SIG-M5 treated with dmso at 0.1 percent for 504 hours (cell line): Measurements from ENCODE around the gene MINDY4.
"Not testable (repeated sequence)": the region's sequence is repeated elsewhere in the genome, so short reads cannot be mapped to it uniquely, and the experiment has no call there.

Source experiments
- DNase-seq: peaks from one replicate; lab custom pipeline; 2025; ENCODE audit not compliant: unreplicated experiment; lab: John Stamatoyannopoulos, UW

Gene MINDY4

DNA sequence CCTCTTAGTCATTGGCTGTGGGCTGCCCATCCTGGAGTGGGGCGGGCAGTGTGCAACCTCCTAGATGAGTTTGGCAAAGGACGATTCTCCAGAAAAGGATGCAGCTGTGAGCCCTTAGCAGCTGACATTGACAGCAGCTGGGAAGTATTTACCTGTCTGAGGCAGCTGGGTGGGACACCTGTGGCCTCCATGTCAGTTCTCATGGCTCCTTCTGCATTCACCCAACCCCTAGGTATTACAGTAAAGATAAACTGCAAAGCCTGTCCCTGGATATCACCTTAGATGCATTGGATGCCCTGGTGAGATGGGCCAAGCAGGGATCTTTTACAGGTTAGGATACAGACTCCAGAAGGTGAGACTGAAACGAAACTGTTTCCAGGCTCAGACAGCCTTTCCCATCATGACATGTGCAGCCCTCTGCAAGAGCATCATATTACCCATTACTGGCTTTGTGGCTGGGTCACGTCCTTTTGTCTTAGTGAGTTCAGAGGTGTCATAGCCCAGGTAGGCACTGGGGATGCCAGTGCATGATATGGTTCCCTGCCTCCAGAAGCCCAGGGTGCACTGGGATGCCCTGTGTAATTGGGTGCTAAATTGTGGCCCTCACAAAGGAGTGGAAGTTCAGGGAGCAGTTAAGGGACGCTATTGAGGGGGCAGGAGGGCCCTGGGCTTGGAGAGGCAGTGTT lies 28.9 kb downstream of the MINDY4 start:
- no peak for DNase-seq

DNA sequence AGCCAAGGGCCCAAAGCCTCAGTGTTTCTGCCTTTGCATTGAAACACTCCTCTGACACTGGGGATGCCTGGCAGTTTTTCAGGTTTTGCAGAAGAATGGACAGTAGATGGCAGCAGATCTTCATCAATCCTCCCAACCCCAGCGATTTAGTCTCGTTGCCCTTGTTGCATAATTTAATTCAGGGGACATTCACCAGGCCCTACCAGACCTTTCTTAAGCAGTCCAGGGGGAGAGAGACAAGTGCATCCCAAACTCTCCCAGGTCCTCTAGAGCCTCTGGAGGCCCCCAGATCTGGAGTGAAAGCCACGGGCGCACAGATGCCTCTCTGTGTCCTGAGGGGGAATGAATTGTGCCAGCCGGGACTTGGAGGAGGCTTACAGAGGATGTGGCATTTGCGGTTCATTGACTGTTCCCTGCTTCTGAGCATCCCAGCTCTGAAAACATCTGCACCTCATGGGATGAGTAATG lies 29.6 kb downstream of the MINDY4 start:
- DNase-seq, result peak; percentile 67

DNA sequence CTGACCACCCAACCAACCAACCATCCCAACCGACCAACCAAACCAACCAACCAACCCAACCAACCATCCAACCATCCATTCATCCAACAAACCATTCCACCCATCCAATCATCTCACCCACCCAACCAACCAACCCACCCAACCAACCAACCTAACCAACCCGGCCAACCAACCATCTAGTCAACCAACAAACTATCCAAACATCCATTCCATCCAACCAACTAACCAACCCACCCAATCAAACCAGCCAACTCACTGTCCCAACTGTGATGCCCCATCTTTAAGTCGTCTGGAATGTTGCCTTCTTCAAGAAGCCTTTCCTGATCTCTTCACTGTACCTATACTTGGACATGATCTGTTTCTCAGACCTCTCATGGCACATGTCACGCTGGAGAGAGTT lies 31.6 kb downstream of the MINDY4 start:
- DNase-seq, result no peak

DNA sequence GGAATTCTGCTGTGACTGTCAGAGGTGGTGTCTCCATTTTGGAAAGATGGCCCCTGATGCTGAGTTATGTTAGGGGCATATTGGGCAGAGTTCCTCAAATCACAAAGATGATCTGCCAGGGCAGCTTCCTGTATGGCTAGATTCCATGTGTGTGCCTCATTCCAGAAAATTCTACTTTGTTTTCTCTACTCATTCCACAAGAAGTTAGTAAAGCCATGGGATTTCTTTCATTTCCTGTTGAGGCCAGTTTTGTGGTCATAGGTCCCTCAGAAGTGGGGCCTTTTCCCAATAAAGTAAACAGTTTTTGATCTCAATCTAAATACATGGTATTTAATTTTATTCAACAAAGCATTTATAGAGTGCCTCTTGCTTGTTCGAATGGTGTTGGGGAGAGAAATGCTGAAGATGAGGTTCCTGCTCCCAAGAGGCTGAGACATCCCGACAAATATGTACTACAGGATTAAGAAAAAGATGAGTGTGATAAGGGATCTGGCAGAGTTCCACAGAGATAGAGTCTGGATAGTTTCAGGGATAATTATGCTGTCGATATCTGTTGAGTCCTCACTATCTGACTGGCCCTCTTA lies 33.0 kb downstream of the MINDY4 start:
- no peak for DNase-seq

DNA sequence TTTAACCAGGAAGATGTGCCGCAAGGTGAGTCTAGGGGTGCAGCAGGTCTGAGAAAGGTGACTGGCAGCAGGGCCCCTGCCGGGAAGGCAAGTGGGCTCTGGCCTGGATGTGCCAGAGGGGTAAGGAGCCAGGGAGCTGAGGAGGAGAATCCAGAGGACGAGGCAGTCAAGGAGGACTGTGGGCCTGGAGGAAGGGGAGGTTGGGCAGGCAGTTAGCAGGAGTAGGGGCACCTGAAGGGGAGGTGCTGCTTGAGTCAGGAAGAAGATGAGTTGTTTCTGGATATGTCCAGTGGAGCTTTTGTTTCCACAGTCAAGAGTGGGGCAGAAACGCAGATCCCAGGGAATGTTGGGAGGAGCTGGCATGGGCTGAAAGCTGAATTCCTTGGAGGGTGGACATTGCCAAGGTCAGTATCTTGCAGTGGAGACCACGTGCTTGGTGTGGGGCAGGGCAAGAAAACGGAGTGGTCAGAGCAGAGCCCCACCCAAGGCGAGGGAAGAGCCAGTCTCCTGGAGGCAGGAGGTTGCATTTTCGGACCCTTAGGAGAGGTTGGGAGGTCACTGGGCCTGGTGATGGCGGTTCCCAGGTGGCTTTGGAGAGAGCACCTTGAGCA lies 34.0 kb downstream of the MINDY4 start:
- no peak for DNase-seq

DNA sequence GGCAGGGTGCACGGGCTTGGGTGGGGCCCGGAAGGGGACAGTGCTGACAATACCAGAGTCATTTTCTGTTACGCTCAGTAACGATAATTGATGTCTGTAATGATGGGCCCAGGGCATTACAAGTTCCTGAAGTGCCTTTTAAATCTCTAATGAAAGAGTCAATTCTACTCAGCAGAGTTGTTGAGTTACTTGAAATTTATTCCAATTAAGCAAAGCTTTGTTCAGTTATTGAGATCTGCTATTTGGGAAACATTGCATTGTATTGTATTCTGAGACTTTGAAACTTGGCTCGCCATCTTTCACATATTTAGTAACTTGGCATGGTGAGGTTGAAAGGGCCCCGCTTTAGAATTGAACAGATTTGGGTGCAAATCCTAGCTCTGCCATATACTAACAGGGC lies 34.7 kb downstream of the MINDY4 start:
- DNase-seq, result no peak

DNA sequence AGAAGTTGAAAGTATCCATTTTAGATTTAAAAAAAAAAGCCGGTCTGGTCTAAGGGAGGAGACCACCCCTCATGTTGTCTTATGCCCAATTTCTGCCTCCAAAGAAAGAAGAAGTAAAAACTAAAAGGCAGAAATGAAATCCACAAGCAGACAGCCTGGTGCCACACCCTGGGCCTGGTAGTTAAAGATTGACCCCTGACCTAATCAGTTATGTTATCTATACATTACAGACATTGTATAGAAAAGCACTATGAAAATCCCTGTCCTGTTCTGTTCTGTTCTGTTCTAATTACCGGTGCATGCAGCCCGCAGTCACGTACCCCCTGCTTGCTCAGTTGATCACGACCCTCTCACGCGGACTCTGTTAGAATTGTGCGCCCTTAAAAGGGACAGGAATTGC lies 36.3 kb downstream of the MINDY4 start:
- not testable (repeated sequence) for DNase-seq

DNA sequence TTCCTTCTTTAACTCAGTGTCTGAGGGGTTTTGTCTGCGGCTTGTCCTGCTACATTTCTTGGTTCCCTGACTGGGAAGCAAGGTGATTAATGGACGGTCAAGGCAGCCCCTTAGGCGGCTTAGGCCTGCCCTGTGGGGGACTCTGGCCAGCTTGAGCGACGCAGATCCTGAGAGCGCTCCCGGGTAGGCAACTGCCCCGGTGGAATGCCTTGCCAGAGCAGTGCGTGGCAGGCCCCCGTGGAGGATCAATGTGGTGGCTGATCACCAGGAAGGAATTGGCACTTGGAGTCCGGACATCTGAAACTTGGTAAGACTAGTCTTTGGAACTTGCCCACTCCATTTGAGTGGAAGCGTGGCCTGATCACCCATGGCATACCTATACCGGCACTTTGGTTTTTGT lies 36.7 kb downstream of the MINDY4 start:
- DNase-seq, result not testable (repeated sequence)

DNA sequence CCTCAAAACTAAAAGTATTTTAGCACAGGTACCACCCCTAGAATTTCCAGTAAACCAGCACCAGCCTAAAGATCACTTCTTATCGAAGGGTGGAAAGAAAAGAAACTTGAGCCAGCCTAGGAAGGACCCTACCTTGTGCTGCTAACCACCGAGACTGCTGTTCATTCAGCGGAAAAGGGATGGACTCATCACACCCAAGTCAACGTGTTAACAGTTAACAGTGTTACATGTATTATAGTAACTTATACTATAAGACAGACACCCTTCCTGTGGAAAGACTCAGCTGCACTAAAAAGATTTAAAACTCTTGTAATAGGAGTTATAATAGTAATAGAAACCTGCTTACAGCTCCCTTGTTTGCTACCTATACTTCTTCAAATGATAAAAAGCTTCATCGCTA lies 39.8 kb downstream of the MINDY4 start:
- DNase-seq, result no peak

DNA sequence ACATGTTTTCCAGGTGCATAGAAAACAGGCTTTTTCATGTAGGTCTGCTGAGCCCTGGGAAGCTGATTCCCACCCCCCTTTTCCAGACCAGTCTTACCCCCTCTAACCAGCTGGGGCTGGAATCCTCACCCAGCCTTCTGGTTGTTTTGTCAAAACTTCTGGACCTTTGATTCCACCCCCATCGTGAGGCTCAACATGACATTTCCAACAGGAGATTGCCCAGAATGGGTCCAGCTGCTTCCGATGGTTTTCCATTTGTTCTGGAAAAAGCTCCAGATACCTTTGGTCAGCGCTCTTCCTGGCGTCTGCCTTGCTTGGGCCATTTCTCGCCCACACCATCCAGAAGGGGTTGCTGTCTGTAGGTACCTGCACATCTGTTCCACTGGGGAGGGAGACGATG lies 41.5 kb downstream of the MINDY4 start:
- DNase-seq, result no peak

DNA sequence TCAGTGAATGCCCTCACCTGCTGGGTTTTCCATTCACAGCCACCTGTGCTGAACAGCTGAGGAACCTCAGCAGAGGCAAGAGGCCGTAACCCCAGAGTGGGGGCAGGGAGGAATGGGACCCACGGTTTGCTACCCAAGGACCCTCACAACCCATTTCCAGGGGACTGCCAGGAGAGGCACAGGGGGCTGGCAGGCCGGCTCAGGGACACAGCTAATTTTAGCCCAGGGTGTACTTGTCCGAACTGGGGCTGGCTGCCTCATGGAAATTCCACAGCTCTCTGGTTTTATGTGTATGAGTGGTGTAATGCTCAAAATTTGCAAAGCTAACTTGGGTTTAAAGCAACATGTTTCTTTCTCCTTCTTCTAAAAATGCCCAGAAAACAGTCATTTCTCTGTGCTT lies 42.2 kb downstream of the MINDY4 start:
- DNase-seq, result no peak

DNA sequence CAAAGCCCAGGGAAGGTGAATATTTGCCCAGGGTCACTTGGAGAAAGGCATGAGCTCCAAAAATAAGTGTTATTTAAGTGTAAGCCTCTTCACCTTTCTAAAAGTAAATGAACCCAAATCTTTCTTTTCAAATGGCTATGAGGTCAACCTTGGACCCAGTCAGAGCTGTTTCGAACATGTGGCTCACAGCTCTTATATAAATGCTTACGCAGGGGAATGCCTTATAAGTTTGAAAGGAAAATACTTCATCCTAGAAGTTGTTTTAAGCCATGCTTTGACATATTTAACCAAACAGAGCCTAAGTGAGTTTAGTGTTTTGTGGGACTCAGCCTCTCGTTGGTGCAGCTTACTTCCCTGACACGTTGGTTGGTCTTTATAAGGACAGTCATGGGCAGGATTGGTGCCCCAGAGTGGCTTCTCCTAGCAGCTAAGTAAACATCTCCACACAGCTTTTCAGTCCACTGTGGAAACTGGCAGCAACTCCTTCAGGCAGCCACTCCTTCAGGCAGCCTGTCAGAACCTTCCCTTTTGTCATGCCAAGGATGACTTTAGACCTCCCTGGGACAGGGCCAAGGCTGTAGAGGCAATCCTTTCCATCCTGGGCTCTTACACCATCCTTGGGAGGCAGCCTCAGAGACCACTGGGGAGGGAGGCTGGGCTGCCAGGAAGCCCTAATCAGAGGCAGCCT lies 43.6 kb downstream of the MINDY4 start:
- no peak for DNase-seq

DNA sequence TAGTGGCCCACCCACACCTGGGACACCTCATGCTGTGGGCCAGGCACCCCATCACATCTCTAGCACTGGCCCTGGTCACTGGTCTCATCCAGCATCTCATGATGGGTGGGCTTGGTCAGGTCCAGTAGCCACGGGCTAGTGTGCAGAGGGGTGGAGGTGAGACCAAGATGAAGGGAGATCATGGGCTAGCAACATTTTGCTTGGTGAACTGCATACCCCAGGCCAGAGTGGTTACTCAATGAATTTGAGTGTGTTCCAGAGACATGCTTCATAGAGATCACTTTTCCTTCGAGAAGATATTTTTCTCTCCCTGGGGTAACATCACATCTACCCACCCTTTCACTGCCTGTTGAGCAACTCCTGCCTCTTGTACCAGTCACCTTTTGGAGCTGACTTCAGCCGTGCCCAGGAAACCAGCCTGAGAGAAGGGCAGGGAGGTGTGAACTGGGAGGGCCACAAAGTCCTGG lies 44.2 kb downstream of the MINDY4 start:
- DNase-seq, result no peak

DNA sequence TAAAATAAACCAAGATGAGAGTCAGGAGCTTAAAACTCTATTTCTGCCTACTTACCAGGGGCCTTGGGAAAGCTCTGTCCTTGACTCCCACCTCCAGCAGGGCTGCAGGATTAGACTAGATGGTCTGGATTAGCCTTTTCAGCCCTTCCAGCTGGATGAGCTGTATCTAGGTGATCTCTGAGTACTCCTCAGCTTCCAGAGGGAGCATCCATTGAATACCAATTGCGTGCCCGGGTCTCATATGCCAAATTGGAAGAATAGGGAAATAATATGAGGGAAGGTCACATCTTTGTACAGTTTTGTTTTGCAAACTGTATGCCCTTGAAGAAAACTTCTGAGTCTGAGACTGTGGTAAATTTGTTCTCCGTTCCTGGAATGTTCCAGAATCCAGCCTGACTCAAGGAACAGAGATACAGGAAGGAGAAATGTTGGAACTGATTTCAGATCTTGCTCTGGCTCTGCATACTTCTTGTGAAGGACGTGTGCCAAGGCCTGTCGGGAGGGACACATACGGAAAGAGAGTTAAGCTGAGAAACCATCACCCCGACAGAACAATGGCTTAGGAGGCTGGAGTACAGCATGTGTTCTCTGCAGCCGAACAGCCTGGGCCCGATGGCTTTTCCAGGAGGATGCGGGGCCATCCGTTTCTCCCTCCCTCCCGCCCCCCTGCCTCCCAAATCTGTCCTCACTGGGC lies 44.9 kb downstream of the MINDY4 start:
- no peak for DNase-seq

DNA sequence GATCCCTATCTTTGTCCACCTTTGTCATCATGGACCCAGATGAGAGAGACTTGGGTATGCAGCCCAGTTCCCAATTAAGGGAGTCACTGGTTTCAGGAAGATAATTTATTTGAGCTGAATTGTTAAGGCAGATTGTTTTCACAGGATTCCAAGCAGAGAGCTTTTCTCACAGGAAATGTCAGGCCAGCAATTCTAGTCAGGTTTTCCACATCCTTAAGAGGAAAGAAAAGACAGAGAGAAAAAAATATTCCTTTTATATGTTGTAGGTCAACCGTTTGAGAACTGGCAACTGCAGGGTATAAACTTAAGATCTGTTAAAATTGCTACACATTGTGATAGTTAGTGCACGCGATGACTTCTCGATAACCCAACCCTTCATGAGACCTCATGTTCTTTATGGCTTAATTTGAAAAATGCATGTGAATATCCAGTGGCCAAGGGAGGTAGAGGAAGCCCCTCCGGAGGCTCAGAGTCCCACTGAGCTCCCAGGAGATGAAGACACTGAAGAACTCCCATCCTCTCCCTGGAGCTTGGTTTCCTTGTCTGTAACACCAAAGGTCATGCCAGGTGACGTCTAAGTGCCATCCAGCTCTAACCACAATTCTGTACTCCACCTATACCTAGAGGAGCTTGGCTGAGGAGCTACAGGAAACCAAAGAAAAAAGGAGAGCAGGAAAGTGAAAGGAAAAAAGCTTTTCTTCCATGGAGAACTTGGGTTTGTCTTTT lies 45.6 kb downstream of the MINDY4 start:
- DNase-seq, result no peak

DNA sequence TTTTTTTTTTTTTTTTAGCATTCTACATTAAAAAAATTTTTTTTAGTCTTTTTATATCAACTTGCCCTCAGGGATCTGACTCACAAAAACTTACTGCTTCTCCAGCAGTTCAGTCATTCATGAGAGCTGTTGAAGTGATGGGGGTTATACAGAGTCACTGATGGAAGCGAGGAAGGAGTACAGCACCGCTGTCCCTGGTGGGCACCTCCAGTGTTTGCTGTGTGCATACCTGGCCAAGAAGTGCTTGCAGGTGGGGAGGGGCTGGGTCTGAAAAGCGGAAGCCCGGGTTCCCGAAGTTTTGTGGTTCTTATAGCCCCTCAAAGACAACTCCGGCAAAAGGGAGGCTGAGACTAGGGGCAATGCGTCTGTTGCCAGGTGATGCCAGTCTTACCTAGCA lies 46.2 kb downstream of the MINDY4 start:
- no peak for DNase-seq

DNA sequence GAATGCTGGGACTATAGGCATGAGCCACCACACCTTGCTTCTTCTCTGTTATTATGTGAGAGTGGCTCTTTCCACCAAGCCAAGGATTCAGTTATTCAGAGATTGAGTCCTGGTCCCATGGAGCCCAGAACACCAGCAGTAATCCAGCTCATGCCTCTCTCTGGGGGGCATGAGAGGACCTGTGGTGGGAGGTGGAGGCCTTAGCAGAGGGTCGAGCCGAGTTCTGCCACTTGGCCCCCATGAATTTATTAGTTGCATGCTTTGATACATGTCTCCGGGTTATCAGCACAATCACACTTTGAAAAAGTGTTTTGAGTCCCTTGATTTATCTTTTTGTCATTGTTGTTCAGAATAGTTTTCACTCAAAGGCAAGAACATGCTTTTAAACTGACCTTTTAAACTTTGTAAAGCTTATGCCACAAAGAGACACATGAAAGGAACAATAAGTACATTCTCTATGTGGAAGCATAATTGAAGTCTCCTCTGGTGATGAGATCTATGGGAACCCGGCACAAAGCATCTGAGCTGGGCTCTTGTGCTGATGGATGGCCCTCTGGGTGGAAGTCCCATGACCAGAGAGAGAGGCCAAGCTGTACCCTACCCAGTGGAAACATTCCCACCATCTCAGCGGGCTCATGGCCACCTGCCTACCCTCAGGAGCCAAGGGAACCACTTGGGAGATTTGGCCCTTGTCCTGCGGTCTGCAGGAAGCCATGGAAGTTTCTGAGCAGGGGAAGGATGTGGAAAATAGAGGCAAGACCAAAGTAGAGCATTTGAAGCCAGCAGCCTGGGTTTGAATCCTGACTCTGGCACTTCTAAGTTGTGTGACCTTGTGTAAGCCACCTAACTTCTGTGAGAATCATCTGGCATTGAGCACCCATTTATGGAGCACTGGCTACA lies 53.9 kb downstream of the MINDY4 start:
- DNase-seq, result no peak

DNA sequence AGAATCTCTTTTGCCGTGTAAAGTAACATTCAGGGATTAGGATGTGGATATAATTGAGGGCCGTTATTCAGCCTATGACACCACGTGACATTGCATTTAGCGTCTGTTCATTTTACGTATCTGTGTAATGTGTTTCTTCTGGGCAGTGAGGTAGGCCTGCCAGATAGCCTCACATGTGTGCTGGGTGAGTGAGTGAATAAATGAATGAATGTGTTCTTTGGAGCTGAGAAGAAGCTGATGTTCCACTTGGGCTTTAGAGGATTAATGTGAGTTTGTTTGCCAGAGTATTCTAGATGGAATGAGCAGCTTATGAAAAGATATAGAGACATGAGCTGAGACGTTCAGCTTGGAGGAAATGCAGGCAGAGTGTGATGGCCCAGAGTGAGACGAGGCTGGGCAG lies 55.0 kb downstream of the MINDY4 start:
- DNase-seq, result no peak

DNA sequence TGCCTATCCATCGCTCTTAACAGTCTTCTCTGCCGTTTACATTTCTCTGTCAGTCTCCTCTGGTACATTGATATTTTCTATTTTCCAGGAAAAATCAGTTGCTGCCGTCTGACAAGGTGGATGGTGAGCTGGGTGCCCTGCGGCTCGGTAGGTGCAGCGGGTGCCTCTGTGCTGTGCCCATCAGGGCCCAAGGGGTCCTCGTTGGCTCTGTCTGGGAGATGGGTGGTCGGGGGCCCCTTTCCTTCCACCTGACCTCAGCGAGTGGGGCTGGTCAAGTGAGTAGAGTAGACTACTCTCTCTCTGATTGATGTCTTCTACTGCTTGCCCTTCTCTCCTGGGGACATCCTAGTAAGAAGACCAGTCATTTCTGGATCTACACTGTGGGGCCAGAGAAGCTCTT lies 57.4 kb downstream of the MINDY4 start:
- DNase-seq, result no peak

DNA sequence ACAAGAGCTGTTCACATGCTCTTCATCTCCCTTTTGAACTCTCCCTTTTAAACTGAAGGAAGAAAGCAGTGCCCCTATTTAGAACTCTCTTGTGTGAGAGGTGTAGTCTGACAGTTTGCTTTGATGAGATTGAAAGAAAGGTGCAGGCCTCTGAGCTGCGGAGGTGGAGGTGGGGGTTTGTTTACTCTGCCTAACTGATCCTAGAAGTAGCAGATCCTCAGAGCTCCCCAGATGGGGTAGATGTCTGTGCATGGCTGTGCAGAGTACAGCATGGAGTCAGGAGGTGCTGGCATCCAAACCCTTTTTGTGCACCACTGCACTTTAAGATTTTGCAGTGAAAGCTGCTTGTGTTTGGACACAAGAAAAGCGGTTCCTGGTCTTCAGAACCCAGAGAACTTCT lies 58.3 kb downstream of the MINDY4 start:
- no peak for DNase-seq
